K562 (cell line): ENCODE data around the gene HBM.

ENCODE experiments used
- CBX5 ChIP-seq: IDR thresholded peaks from 2 replicates; pipeline ENCODE4 v1.6.1; 2014; ENCODE audit warnings: low read depth, borderline replicate concordance
- HNRNPH1 ChIP-seq: fragments of 200-400 bp; formaldehyde crosslinking; optimal IDR thresholded peaks from 2 replicates; pipeline ENCODE3; 2017; ENCODE audit warnings: low read depth, mild to moderate bottlenecking, low read length, moderate library complexity
- HOMEZ ChIP-seq: fragments of 250-450 bp; sonication (Bioruptor Pico); IDR thresholded peaks from 2 replicates; pipeline ENCODE4 v1.4.0; 2020; ENCODE audit warnings: mild to moderate bottlenecking, moderate library complexity
- RNF2 ChIP-seq: sonication (generic); IDR thresholded peaks from 2 replicates; pipeline ENCODE4 v1.6.1; 2016
- ZBTB33 ChIP-seq: sonication (generic); formaldehyde crosslinking; IDR thresholded peaks from 2 replicates; pipeline ENCODE4 v1.8.1; 2023; ENCODE audit warnings: mild to moderate bottlenecking, missing genetic modification reagents
- ZNF696 ChIP-seq: fragments of 250-450 bp; sonication (Bioruptor Pico); conservative IDR thresholded peaks from 2 replicates; pipeline ENCODE4 v1.4.0; 2020; ENCODE audit warnings: mild to moderate bottlenecking, moderate library complexity

GRCh38 chr16:144797-145252 lies 21.0 kb upstream of the HBM start:
- TF ChIP-seq HNRNPH1 (no peak), ZBTB33 (no peak; the same call in none of the 2 replicates), ZNF696 (CRISPR knock-in tag) (no peak), RNF2 (no peak), HOMEZ (CRISPR knock-in tag) (no peak), CBX5 (no peak)
